ENCODE measurements around the gene NUDT5.

Gene NUDT5

GRCh38 chr10:12164085-12164484, 31.6 kb downstream of the NUDT5 start:
- TF ChIP-seq Cebpa-rat (IDR thresholded peaks at IDR 0.05) = no peak
- no peaks in the 10 kb centered on the region for H3K27me3 ChIP-seq
- H3K4me2 ChIP-seq = no peak overlapping the region
- no peak overlapping the region for H3K9ac ChIP-seq
- peaks cover 89 to 100% (median 95%) of the 10 kb centered on the region in 11 experiments for H3K36me3 ChIP-seq
- H3K27ac ChIP-seq = no peak overlapping the region
- no peaks in the 10 kb centered on the region for H3K4me1 ChIP-seq
- no peaks in the 10 kb centered on the region for H3K9me3 ChIP-seq (replicated peaks in 1 of 11)
- H4K20me1 ChIP-seq = peaks cover 0 to 6% (median 0%) of the 10 kb centered on the region in 11 experiments; a peak in 1 of 22 replicates
- no peak overlapping the region for H3K4me3 ChIP-seq

- H3K36me3 ChIP-seq = peaks cover 88 to 100% (median 94%) of the 10 kb centered on the region in 11 experiments
- no peaks in the 10 kb centered on the region for H3K9me3 ChIP-seq (replicated peaks in 1 of 11)
- peaks cover 0 to 6% (median 0%) of the 10 kb centered on the region in 11 experiments; a peak in 1 of 22 replicates for H4K20me1 ChIP-seq
- no peak overlapping the region for H3K9ac ChIP-seq
- H3K4me2 ChIP-seq = no peak overlapping the region
- no peak overlapping the region for H3K4me3 ChIP-seq
- no peaks in the 10 kb centered on the region for H3K27me3 ChIP-seq
- H3K27ac ChIP-seq = no peak overlapping the region
- no peaks in the 10 kb centered on the region for H3K4me1 ChIP-seq
- TF ChIP-seq Cebpa-rat (IDR thresholded peaks at IDR 0.05) = no peak
Measured at GRCh38 chr10:12162927-12163326, 32.8 kb downstream of the NUDT5 start.

- Histone ChIP-seq H4K20me1 (no peaks in the 10 kb centered on the region; a peak in 1 of 22 replicates), H3K27ac (no peak overlapping the region), H3K9me3 (replicated peaks in 1 of 11) (no peaks in the 10 kb centered on the region), H3K9ac (no peak overlapping the region), H3K4me3 (no peak overlapping the region), H3K36me3 (peaks cover 78 to 100% (median 93%) of the 10 kb centered on the region in 11 experiments), H3K4me1 (no peaks in the 10 kb centered on the region), H3K27me3 (no peaks in the 10 kb centered on the region), H3K4me2 (no peak overlapping the region)
- no peak for TF ChIP-seq Cebpa-rat (IDR thresholded peaks at IDR 0.05)
Measured at GRCh38 chr10:12160664-12161063, 35.0 kb downstream of the NUDT5 start.

GRCh38 chr10:12158111-12158510, 37.6 kb downstream of the NUDT5 start:
- H3K4me3 ChIP-seq = no peak overlapping the region
- H3K4me1 ChIP-seq = no peaks in the 10 kb centered on the region
- no peaks in the 10 kb centered on the region for H3K9me3 ChIP-seq (replicated peaks in 1 of 11)
- H3K36me3 ChIP-seq = peaks cover 69 to 99% (median 90%) of the 10 kb centered on the region in 11 experiments
- no peak overlapping the region for H3K4me2 ChIP-seq
- H3K27me3 ChIP-seq = no peaks in the 10 kb centered on the region
- no peak for TF ChIP-seq Cebpa-rat (IDR thresholded peaks at IDR 0.05)
- no peaks in the 10 kb centered on the region for H4K20me1 ChIP-seq
- no peak overlapping the region for H3K9ac ChIP-seq
- no peak overlapping the region for H3K27ac ChIP-seq

GRCh38 chr10:12156367-12157123, 39.1 kb downstream of the NUDT5 start:
- no peak overlapping the region for H3K4me3 ChIP-seq
- H3K9ac ChIP-seq = no peak overlapping the region; a peak in 1 of 22 replicates
- H3K27ac ChIP-seq = no peak overlapping the region
- H3K4me2 ChIP-seq = no peak overlapping the region
- no peak for TF ChIP-seq Cebpa-rat (IDR thresholded peaks at IDR 0.05)
- H4K20me1 ChIP-seq = no peaks in the 10 kb centered on the region
- H3K36me3 ChIP-seq = peaks cover 62 to 95% (median 86%) of the 10 kb centered on the region in 11 experiments
- H3K27me3 ChIP-seq = no peaks in the 10 kb centered on the region
- no peaks in the 10 kb centered on the region for H3K9me3 ChIP-seq (replicated peaks in 1 of 11)
- no peaks in the 10 kb centered on the region for H3K4me1 ChIP-seq

- Histone ChIP-seq H4K20me1 (no peaks in the 10 kb centered on the region), H3K4me2 (no peak overlapping the region), H3K4me3 (no peak overlapping the region), H3K4me1 (no peaks in the 10 kb centered on the region), H3K9ac (no peak overlapping the region), H3K27ac (no peak overlapping the region), H3K27me3 (no peaks in the 10 kb centered on the region), H3K36me3 (peaks cover 58 to 95% (median 88%) of the 10 kb centered on the region in 11 experiments), H3K9me3 (replicated peaks in 1 of 11) (no peaks in the 10 kb centered on the region)
- no peak for TF ChIP-seq Cebpa-rat (IDR thresholded peaks at IDR 0.05)
Measured at GRCh38 chr10:12154516-12154915, 41.2 kb downstream of the NUDT5 start.

GRCh38 chr10:12150163-12150562, 45.5 kb downstream of the NUDT5 start:
- Histone ChIP-seq H3K9ac (no peak overlapping the region), H3K27ac (no peak overlapping the region), H4K20me1 (no peaks in the 10 kb centered on the region), H3K4me2 (no peak overlapping the region), H3K27me3 (no peaks in the 10 kb centered on the region), H3K36me3 (peaks cover 59 to 95% (median 82%) of the 10 kb centered on the region in 11 experiments), H3K9me3 (replicated peaks in 1 of 11) (no peaks in the 10 kb centered on the region), H3K4me3 (no peak overlapping the region), H3K4me1 (no peaks in the 10 kb centered on the region)
- TF ChIP-seq Cebpa-rat (IDR thresholded peaks at IDR 0.05) = no peak

- H3K36me3 ChIP-seq = peaks cover 72 to 99% (median 90%) of the 10 kb centered on the region in 11 experiments
- TF ChIP-seq Cebpa-rat (IDR thresholded peaks at IDR 0.05) = no peak
- H3K4me2 ChIP-seq = no peak overlapping the region
- H3K4me3 ChIP-seq = no peak overlapping the region
- no peaks in the 10 kb centered on the region for H3K27me3 ChIP-seq
- peaks cover 0 to 5% (median 0%) of the 10 kb centered on the region in 11 experiments; a peak in 4 of 22 replicates for H4K20me1 ChIP-seq
- H3K27ac ChIP-seq = no peak overlapping the region
- H3K4me1 ChIP-seq = no peaks in the 10 kb centered on the region
- no peaks in the 10 kb centered on the region for H3K9me3 ChIP-seq (replicated peaks in 1 of 11)
- no peak overlapping the region for H3K9ac ChIP-seq
Measured at GRCh38 chr10:12144538-12144937, 51.2 kb downstream of the NUDT5 start.

- no peaks in the 10 kb centered on the region for H3K4me1 ChIP-seq
- no peak overlapping the region for H3K4me3 ChIP-seq
- H4K20me1 ChIP-seq = peaks cover 0 to 5% (median 0%) of the 10 kb centered on the region in 11 experiments; a peak in 4 of 22 replicates
- no peak for TF ChIP-seq Cebpa-rat (IDR thresholded peaks at IDR 0.05)
- H3K27me3 ChIP-seq = no peaks in the 10 kb centered on the region
- H3K9ac ChIP-seq = no peak overlapping the region
- no peak overlapping the region for H3K4me2 ChIP-seq
- peaks cover 90 to 99% (median 94%) of the 10 kb centered on the region in 11 experiments for H3K36me3 ChIP-seq
- H3K9me3 ChIP-seq (replicated peaks in 1 of 11) = no peaks in the 10 kb centered on the region
- no peak overlapping the region for H3K27ac ChIP-seq
Measured at GRCh38 chr10:12140038-12140437, 55.7 kb downstream of the NUDT5 start.

- Histone ChIP-seq H3K27me3 (no peaks in the 10 kb centered on the region), H4K20me1 (peaks cover 0 to 16% (median 6%) of the 10 kb centered on the region in 11 experiments; a peak in 10 of 22 replicates), H3K27ac (no peak overlapping the region), H3K4me1 (peaks cover 4 to 8% (median 7%) of the 10 kb centered on the region in 10 experiments), H3K4me3 (no peak overlapping the region), H3K36me3 (peaks cover 57 to 83% (median 74%) of the 10 kb centered on the region in 11 experiments), H3K9ac (no peak overlapping the region), H3K9me3 (replicated peaks in 1 of 11) (no peaks in the 10 kb centered on the region), H3K4me2 (no peak overlapping the region)
- TF ChIP-seq Cebpa-rat (IDR thresholded peaks at IDR 0.05) = no peak
Measured at GRCh38 chr10:12135631-12136030, 60.1 kb downstream of the NUDT5 start.

Data from BLaER1 treated with 17β-estradiol and CSF1 and Interleukin-3, amounts not matched to agents 10 nM and 100 nM (cell line).